ENCODE data around the gene RASD1.

DNA sequence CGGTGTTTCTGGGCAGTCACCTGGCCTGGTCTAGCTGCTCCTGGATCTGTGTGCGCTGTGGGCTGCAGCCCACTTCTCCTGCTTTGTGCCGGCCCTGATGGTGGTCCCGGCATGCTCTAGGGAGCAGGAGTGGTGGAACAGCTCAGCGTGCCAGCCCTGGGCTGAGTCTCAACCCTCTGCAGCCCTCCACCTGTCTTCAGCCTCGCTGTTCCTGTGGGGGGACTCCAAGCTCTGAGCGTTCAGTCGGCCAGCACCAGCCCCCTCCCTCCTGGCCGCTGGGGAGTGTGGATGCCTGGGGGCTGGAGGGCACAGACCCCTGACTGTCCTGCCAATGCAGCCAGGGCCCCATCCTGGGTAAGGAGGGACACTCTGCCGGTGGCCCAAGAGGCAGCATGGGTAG lies 23.7 kb upstream of the RASD1 start:
- TF ChIP-seq EZH2 (IDR thresholded peaks at IDR 0.05; ENCODE audit: insufficient read depth, poor library complexity, severe bottlenecking) (no peak), EZH2phosphoT487 (IDR thresholded peaks at IDR 0.05; ENCODE audit: insufficient read depth, low read depth) (no peak)
